Heart left ventricle (tissue), 16 donors: ENCODE measurements around the gene DDX11. TPM values are rescaled to one million over a fixed set of nuclear protein-coding genes. Genes with fewer than 3 reads are reported as not detected.
A peak's percentile ranks its signal among the peaks of the same experiment; 100 is the strongest.
"Not testable (repeated sequence)": the region's sequence is repeated elsewhere in the genome, so short reads cannot be mapped to it uniquely, and the experiment has no call there.

Experiments used
- ATAC-seq, 4 donors: fragments of 200-7000 bp; cut with Tn5 transposase; one replicate each; pipeline ENCODE4 v1.9.1; 2020 to 2022; ENCODE audit warnings: moderate library complexity in 4 of 4, mild to moderate bottlenecking in 3 of 4, moderate number of reproducible peaks in 1 of 4
- DNase-seq, 5 donors: peaks; one replicate each; pipeline ENCODE4 v3.0.0-alpha.2; 2020
- H3K27ac ChIP-seq, 12 donors: fragments of 200-600 bp; sonication (generic) in 4 of 12; one replicate each; pipeline versions ENCODE4 v1.5.0 to v1.8.0; 2016 to 2022; ENCODE audit warnings: mild to moderate bottlenecking in 2 of 12
- H3K27me3 ChIP-seq, 9 donors: fragments of 200-600 bp; sonication (generic) in 2 of 9; one replicate each; pipeline versions ENCODE4 v1.5.1 to v1.8.0; 2016 to 2022; ENCODE audit warnings: mild to moderate bottlenecking in 3 of 9
- H3K36me3 ChIP-seq, 9 donors: fragments of 200-600 bp; sonication (generic) in 2 of 9; one replicate each; pipeline versions ENCODE4 v1.5.0 to v1.8.0; 2018 to 2022; ENCODE audit warnings: mild to moderate bottlenecking in 2 of 9
- H3K4me1 ChIP-seq, 12 donors: fragments of 200-600 bp; sonication (generic) in 4 of 12; one replicate each; pipeline versions ENCODE4 v1.5.0 to v1.8.0; 2016 to 2022; ENCODE audit warnings: mild to moderate bottlenecking in 3 of 12
- H3K4me3 ChIP-seq, 12 donors: fragments of 200-600 bp; sonication (generic) in 4 of 12; one replicate each; pipeline versions ENCODE4 v1.5.0 to v1.8.0; 2017 to 2022; ENCODE audit warnings: mild to moderate bottlenecking in 9 of 12, moderate library complexity in 4 of 12
- H3K9me3 ChIP-seq, 12 donors: fragments of 200-600 bp; sonication (generic) in 4 of 12; one replicate each; pipeline versions ENCODE4 v1.5.0 to v1.8.0; 2016 to 2022; ENCODE audit warnings: mild to moderate bottlenecking in 1 of 12
- POLR2A ChIP-seq, 2 donors: fragments of 450-650 bp; IDR thresholded peaks; one replicate each; pipeline ENCODE4 v1.6.1; 2017; ENCODE audit warnings: antibody characterized with exemption in 2 of 2, mild to moderate bottlenecking in 2 of 2, moderate library complexity in 2 of 2
- WGBS, 4 donors: extraction: QIAGEN DNeasy Blood & Tissue Kit in 2 of 4; methylation state at CpG; one replicate each; pipeline versions ENCODE4 v1.1.5 to v1.1.7; 2013 to 2018; 5-methylcytosine and 5-hydroxymethylcytosine counted together
- intact Hi-C, 10 donors: fragments of 100-400 bp; cut with DNase I; formaldehyde crosslinking; loops; one replicate each; pipeline versions ENCODE4 v1.11.1 to v1.14.2; 2022
- long read RNA-seq, 3 donors: library from polyadenylated mRNA; unstranded; transcript quantifications; one replicate each; pipeline ENCODE4 v2.0.0, GENCODE V29; 2020 to 2021
- polyA plus RNA-seq, 2 donors: library from polyadenylated mRNA; stranded (reverse); fragments of 200-250 nt; gene quantifications; one replicate each; pipeline ENCODE4 v1.2.3, GENCODE V29; 2013
- total RNA-seq, 9 donors: library from RNA; depleted of rRNA in 2 of 9; stranded (reverse); fragments of >200 nt in 2 of 9; fragmentation: NEBNext Ultra II Directional in 3 of 9; extraction: Animal tissue kit (Norgen Biotek cat#: 25700) in 3 of 9; gene quantifications; one replicate each; pipeline versions ENCODE4 v1.1.0 to v1.2.4, GENCODE V29; 2016 to 2023
- TF ChIP-seq, protein P1 (sequence below), 12 donors: fragments of 200-600 bp; sonication (generic) in 4 of 12; IDR thresholded peaks; one replicate each; pipeline versions ENCODE4 v1.5.0 to v1.8.0; 2018 to 2022; ENCODE audit warnings: antibody characterized with exemption in 12 of 12, mild to moderate bottlenecking in 5 of 12
- donor health status: ischemic (EF 13 %, LVEDD 7.1; RV severe dilation, severe dysfunction).
- donor health status: healthy with polysubstance abuse.
- donor health status: DM: no; HTN: yes; CAD: no.
- donor health status: DM: no; HTN: no; CAD: no.
- donor health status: ischemic (EF 25% LVEDD 6.9; RV normal size, moderate dysfunction).
- donor health status: ischemic (EF 25% LVEDD 5.7; RV mildly dilated, moderate dysfunction).
- donor health status: healthy.
- donor health status: DM: yes; HTN: yes; CAD: no.
- donor health status: ischemic (EF 35%, LVEDD 5.7; RV mildly dilated, moderate dysfunction).
- donor health status: nonischemic (EF 11% LVEDD 7.7; RV severe dilation, severe dysfunction).
- donor health status: DM: yes; HTN: yes; CAD: no.
- donor health status: PGD.
- donor health status: ischemic (EF 29% LVEDD 5.4; RV normal size, mild dysfunction).
- donor health status: nonischemic (EF 23%, LVEDD 6.1; RV moderate dilation, normal function).

The DDX11 gene
- 10 to 100 TPM in 1 of 9 donors, 1 to 10 TPM in 8; 2.3 to 15.1 (median 6.9) TPM for total RNA-seq
- polyA plus RNA-seq: 1 to 10 TPM; 6.4 to 8.0 TPM
- long read RNA-seq, donor 1, partial matches to known transcripts: 0 of 1 reads
- long read RNA-seq, donor 1, other reads (novel, unspliced or antisense): 1 of 1 reads
- long read RNA-seq, donor 2, partial matches to known transcripts: 5 of 22 reads
- long read RNA-seq, donor 2, other reads (novel, unspliced or antisense): 13 of 22 reads
- long read RNA-seq, donor 3, partial matches to known transcripts: 0 of 4 reads
- long read RNA-seq, donor 3, other reads (novel, unspliced or antisense): 3 of 4 reads

DNA sequence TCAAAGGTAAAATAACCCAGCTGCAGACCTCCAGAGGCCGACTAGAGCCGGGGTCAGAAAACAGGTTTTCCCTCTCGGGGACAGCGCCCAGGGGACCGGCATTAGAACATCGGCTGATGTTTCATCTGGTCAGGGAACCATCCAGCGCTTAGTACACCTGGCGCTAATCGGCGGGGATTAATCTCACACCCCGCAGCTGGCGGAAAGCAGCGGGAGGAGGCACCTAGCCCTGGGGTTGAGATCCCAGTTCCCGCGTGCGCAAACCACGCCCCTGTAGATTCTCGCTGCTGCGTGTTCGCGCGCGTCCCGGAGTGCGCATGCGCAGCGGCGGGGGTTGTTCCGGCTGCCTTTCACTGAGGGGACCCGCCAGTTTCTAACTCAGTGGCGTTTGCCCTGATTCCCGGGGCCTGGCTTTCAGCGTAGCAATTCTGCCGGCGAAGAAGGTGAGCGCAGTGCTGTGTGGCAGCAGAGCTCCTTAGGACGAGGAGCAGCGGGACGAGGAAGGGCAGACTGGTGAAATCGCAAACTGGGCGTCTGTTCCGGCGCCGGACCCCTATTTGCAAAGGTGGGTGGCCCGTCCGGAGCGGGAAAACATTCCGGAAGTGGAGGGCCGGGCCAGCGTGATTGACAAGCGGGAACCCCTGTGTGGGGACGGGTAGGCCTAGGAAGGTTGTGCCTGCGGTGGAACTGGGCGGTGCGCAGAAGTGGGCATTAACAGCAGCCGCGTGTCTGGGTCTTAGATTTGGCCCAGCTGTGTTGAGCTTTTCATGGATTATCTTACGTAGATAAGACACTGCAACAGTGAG is at the start of gene DDX11:
Gene DDX11 (plus strand): TSS at position 334 of the 806 bp plus-strand sequence. CDS start 4,534 bp downstream, outside the sequence.
- H3K4me1 ChIP-seq, H3K27me3 ChIP-seq, H3K36me3 ChIP-seq, intact Hi-C loops, H3K9me3 ChIP-seq: not testable (repeated sequence)
- 0 to 1% (median 1%) methylated on average over 21 to 58 of the region's 58 CpGs for WGBS, 4 donors
- TF ChIP-seq POLR2A (IDR thresholded peaks at IDR 0.05): peak in 1 of 2 donors; percentile 11
- ATAC-seq (peak; percentile 97 to 99 (median 98)), DNase-seq (peak; percentile 88 to 95 (median 90))
- H3K27ac ChIP-seq: peak within 1 kb of the TSS in 11 of 12 donors; percentile 47 to 99 (median 80)
- H3K4me3 ChIP-seq: peak within 1 kb of the TSS; percentile 24 to 90 (median 67)

DNA sequence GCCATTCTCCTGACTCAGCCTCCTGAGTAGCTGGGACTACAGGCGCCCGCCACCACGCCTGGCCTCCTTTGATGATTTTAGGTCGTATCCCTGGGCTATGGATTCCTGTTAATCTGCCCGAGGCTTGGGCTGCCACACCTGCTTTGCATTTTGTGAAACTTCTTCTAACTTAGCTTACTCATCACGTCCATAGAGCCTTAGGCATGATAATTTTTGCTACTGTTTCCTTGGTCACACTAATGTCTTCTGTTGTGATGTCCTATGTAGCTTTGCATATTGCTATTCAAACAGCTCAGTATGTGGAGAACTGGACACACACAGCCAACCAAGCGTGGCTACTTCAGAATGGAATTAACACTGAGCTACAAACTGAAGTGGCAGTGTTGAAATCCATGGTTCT is 47.5 kb upstream of the DDX11 start:
- Histone ChIP-seq H3K27ac (no peak overlapping the region), H3K4me1 (peaks cover 0 to 18% (median 7%) of the 10 kb centered on the region in 12 donors), H3K27me3 (no peaks in the 10 kb centered on the region), H3K36me3 (no peaks in the 10 kb centered on the region), H3K4me3 (no peak overlapping the region), H3K9me3 (no peaks in the 10 kb centered on the region)
- ATAC-seq (no peak), DNase-seq (no peak)
- intact Hi-C loops: no loop called here
- TF ChIP-seq, protein P1, sequence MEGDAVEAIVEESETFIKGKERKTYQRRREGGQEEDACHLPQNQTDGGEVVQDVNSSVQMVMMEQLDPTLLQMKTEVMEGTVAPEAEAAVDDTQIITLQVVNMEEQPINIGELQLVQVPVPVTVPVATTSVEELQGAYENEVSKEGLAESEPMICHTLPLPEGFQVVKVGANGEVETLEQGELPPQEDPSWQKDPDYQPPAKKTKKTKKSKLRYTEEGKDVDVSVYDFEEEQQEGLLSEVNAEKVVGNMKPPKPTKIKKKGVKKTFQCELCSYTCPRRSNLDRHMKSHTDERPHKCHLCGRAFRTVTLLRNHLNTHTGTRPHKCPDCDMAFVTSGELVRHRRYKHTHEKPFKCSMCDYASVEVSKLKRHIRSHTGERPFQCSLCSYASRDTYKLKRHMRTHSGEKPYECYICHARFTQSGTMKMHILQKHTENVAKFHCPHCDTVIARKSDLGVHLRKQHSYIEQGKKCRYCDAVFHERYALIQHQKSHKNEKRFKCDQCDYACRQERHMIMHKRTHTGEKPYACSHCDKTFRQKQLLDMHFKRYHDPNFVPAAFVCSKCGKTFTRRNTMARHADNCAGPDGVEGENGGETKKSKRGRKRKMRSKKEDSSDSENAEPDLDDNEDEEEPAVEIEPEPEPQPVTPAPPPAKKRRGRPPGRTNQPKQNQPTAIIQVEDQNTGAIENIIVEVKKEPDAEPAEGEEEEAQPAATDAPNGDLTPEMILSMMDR (IDR thresholded peaks at IDR 0.05): no peak
- no peak for TF ChIP-seq POLR2A (IDR thresholded peaks at IDR 0.05)
- 90 to 97% (median 94%) methylated on average over 7 of the region's 7 CpGs for WGBS, 4 donors

DNA sequence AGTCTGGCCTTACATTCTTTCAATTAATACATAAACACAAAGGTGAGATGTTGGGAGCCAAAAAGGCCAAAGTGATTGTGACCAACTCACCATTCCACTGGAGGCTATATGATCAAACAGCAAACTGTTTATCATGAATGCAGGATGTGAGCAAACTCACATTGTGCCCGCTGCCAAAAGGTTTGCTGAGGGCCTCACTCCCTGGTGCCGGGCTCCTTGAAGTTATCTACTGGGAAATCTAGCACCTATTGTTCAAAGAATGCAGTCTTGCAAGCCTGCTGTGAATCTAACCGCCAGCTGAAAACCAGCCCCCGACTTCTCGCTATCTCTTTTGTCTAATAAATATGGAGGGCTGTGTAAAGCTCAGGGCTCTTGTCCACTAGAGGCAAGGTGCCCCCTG is 46.7 kb upstream of the DDX11 start:
- H3K4me3 ChIP-seq, H3K27me3 ChIP-seq, ATAC-seq, H3K27ac ChIP-seq, DNase-seq, intact Hi-C loops, H3K9me3 ChIP-seq, H3K36me3 ChIP-seq: not testable (repeated sequence)
- WGBS, 4 donors: 88 to 96% (median 93%) methylated on average over 5 of the region's 5 CpGs
- H3K4me1 ChIP-seq: peaks cover 0 to 19% (median 9%) of the 10 kb centered on the region in 12 donors

DNA sequence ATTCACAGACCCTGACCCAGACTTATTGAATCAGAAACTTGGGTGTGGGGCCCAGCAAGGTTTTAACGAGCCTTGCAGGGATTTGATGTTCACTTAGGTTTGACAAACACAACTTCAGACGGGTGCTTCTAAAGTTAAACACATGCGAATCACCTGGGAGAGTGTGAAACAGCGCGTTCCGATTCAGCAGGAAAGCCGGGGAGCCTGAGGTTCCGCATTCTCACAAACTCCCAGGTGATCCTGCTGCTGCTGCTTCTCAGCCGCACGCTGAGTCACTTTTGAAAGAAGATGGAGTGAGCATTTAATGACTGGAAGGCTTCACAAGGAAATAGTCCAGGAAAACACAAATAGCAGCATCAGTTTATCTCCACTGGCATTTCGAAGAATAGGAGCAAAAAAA is 44.2 kb upstream of the DDX11 start:
- peak overlapping the region in 11 of 12 donors; percentile 15 to 84 (median 60) for H3K27ac ChIP-seq
- no peak for DNase-seq
- 49 to 53% (median 51%) methylated on average over 11 of the region's 11 CpGs for WGBS, 4 donors
- ATAC-seq: peak in 1 of 4 donors; percentile 23
- peaks cover 0 to 37% (median 9%) of the 10 kb centered on the region in 12 donors for H3K4me1 ChIP-seq
- no peak for TF ChIP-seq POLR2A (IDR thresholded peaks at IDR 0.05)
- TF ChIP-seq, protein P1 (IDR thresholded peaks at IDR 0.05): no peak
- H3K4me3 ChIP-seq: peak overlapping the region in 2 of 12 donors; percentile 0 to 30
- H3K36me3 ChIP-seq: no peaks in the 10 kb centered on the region
- intact Hi-C loops: no loop called here
- no peaks in the 10 kb centered on the region for H3K9me3 ChIP-seq
- H3K27me3 ChIP-seq: no peaks in the 10 kb centered on the region
